Esophagus muscularis mucosa (tissue), 4 donors: Measurements from ENCODE around the gene YIPF2.

Source experiments
- CTCF ChIP-seq, 3 experiments: fragments of 200-600 bp in 2 of 3; fragments of 450-650 bp in 1 of 3; sonication (generic) in 2 of 3; IDR thresholded peaks; one replicate each; pipeline ENCODE4 v1.5.1; 2017 to 2019; ENCODE audit warnings: antibody characterized with exemption in 3 of 3, mild to moderate bottlenecking in 2 of 3, moderate library complexity in 1 of 3
- EP300 ChIP-seq: sonication (generic); formaldehyde crosslinking; IDR thresholded peaks from one replicate; pipeline ENCODE4 v1.6.1; 2017; ENCODE audit warnings: antibody characterized with exemption
- POLR2A ChIP-seq: fragments of 450-650 bp; IDR thresholded peaks from one replicate; pipeline ENCODE4 v1.6.1; 2017; ENCODE audit warnings: antibody characterized with exemption, moderate library complexity, mild to moderate bottlenecking, low read depth
- POLR2AphosphoS5 ChIP-seq, 2 donors: sonication (generic); formaldehyde crosslinking; IDR thresholded peaks; one replicate each; pipeline ENCODE4 v1.6.1; 2017; ENCODE audit warnings: antibody characterized with exemption in 2 of 2

- TF ChIP-seq CTCF (IDR thresholded peaks at IDR 0.05), result no peak
- no peak for TF ChIP-seq POLR2A
- TF ChIP-seq EP300, result no peak
- TF ChIP-seq POLR2AphosphoS5 (IDR thresholded peaks at IDR 0.05), result no peak
These were observed 40.6 kb downstream of the YIPF2 start for GRCh38 chr19:10887616-10888367.
